Astrocyte of the spinal cord (primary cell): ENCODE data around the gene PLEKHA7.

Experiments used
- DNase-seq: peaks from one replicate; pipeline ENCODE4 v3.0.0; 2011; ENCODE audit warnings: low read depth, low spot score
- H3K4me3 ChIP-seq: 2 replicates; pipeline ENCODE4 v1.5.1; 2011; ENCODE audit warnings: low read depth, mild to moderate bottlenecking, low read length, moderate library complexity
- CTCF ChIP-seq: IDR thresholded peaks from 2 replicates; pipeline ENCODE4 v1.5.1; 2012; ENCODE audit warnings: low read depth, mild to moderate bottlenecking, low read length, inconsistent platforms
- in situ Hi-C: cut with HindIII; loops from 2 replicates; pipeline ENCODE4 v1.10.0; 2017; ENCODE audit warnings: low sequenced_read_pairs

Gene PLEKHA7

DNA sequence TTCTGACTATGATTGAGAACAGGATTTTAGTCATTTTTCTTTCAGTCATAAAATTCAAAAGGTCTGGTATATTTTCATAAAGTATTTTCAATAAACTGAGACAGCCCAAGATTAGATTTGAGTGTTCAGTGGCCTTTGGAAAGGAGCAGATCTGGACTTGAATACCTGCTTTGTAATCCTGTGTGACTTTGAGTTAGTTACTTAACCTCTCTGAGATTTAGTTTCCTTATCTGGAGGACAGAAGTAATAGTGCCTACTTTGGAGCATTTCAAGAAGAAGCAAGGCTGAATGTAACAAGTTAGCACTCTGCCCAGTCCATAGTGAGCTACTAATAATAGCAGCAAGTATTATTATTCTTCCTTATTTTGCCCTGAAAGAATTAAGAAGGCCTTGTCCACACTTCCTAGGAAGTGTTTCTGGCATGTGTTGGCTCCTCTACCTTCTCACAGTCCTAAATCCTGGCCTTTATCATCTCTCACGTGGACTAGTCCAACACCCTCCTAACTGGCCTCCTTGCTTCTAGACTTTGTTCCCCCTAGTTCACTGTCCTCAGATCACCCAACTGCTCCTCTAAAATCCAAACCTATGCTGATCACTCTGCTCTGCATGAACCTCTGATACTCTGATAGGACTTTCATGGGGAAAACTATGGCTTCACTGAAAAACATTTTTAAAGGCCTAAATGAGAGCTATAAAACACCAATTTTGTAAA is 115.8 kb downstream of the PLEKHA7 start:
- H3K4me3 ChIP-seq: no peak overlapping the region
- no peak for DNase-seq
- TF ChIP-seq CTCF: no peak
- in situ Hi-C loops: no loop called here

DNA sequence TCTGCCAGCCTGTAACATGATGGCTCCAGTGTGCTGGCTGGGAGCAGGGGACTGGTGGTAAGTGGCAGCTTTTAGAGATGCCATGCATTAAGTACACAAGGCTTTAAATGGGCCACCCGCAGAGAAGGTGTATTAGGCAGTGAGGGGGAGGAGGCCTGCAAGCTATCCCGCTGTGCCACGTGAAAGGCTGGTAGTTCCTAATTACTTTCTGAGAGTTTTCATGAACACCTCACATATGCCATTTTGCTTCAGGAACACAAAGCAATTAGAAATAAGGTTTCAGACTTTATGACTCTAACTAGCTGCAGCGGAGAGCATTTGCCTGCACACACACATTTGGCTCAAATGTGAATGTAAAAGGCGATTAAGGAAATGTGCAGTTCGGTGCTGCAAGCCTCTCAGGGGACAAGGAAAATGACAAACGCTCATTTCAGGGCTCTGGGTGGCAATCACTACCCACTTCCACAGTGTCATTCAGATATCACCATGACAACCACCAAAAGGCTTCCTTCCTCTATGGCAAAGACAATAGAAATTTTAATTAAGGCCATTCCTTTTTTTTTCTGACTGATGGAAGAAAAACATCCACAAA is 116.6 kb downstream of the PLEKHA7 start:
- no peak for DNase-seq
- TF ChIP-seq CTCF: no peak
- no peak overlapping the region for H3K4me3 ChIP-seq
- in situ Hi-C loops: no loop called here

DNA sequence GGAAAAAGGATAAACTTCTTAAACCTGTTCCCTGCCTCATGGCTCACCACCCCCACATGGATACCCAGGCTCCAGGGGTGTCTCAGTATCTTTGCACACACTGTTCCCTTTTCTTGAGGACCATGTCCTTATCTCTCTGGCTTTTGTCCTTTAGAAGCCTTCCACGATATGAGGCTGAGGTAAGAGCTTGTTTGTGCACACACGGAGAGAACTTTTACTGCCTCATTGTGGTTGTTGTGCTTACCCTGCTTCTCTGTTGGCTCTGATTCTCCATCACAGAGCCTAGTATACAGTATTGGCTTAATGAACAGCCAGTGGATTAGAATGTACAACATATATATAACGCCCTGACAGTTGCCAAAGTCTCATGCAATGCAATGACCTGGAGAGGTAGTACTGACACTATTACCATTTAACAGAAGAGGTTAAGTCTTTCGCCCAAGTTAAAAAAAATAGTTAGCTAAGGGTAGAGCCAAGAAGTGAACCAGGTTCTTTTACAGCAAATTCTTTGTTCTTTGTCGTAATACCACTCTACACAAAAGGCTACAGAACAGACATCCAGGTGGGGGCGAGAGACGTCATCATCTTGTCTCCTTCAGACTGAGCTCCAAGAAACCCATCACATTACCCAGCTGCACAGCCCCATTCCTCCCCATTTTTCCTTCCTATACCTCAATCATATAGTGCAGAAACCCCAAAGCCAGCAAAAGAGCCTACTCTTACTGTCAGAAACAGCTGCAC is 117.3 kb downstream of the PLEKHA7 start:
- no peak for TF ChIP-seq CTCF
- in situ Hi-C loops: no loop called here

DNA sequence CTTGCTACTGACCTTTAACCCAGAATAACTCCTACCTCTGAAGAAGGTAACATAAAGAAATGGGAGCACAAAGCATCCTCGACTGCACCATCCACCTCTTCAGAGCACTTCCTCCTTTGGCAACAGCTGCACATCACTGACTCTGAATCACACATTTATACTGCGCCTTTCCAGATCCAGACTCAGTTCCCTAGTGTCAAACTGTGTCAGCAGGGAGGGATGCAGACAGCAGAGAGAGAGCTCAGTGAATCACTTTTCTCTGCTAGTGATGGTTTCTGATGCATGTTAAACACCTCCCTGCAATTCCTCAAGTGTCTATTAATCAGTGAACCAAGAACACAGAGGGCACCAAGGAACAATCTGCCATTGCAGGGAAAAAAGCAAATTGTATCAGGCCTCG is 118.9 kb downstream of the PLEKHA7 start:
- no peak for DNase-seq
- no peak overlapping the region for H3K4me3 ChIP-seq
- no peak for TF ChIP-seq CTCF
- in situ Hi-C loops: no loop called here

More for the DNA sequence above, 117.3 kb downstream of the PLEKHA7 start:
- no peak overlapping the region for H3K4me3 ChIP-seq
- DNase-seq: no peak

- no peak for DNase-seq
Observed at GRCh38 chr11:16893456-16894066, 120.7 kb downstream of the PLEKHA7 start.

More at GRCh38 chr11:16893456-16894066, 120.7 kb downstream of the PLEKHA7 start:
- TF ChIP-seq CTCF: no peak
- in situ Hi-C loops: no loop called here
- H3K4me3 ChIP-seq: no peak overlapping the region
